Measurements from ENCODE around the gene XPO6.

XPO6 gene

GRCh38 chr16:28202147-28202746 lies 9.5 kb downstream of the XPO6 start:
- H3K36me3 ChIP-seq (replicated peaks), result peaks cover 52% of the 10 kb centered on the region
- peak; percentile 25 for TF ChIP-seq CTCF (IDR thresholded peaks at IDR 0.05; ENCODE audit: low read depth, low read length, missing control alignments)
- in situ Hi-C loops (cut with HindIII; ENCODE audit: low pct_ligation_motif_present, low sequenced_read_pairs), result no loop called here
- no peak overlapping the region for H3K4me3 ChIP-seq (ENCODE audit: low read depth, low read length)
- no peak for DNase-seq
- no peak overlapping the region for H3K27ac ChIP-seq
- no peaks in the 10 kb centered on the region for H3K27me3 ChIP-seq (replicated peaks)

- no peak for DNase-seq
- in situ Hi-C loops (cut with HindIII; ENCODE audit: low pct_ligation_motif_present, low sequenced_read_pairs), result no loop called here
- Histone ChIP-seq H3K27ac (no peak overlapping the region), H3K27me3 (replicated peaks) (no peaks in the 10 kb centered on the region), H3K36me3 (replicated peaks) (peaks cover 44% of the 10 kb centered on the region), H3K4me3 (ENCODE audit: low read depth, low read length) (no peak overlapping the region)
- no peak for TF ChIP-seq CTCF (IDR thresholded peaks at IDR 0.05; ENCODE audit: low read depth, low read length, missing control alignments)
Observed at GRCh38 chr16:28200661-28201060, 11.1 kb downstream of the XPO6 start.

- no peak for DNase-seq
- Histone ChIP-seq H3K27ac (no peak overlapping the region), H3K27me3 (replicated peaks) (no peaks in the 10 kb centered on the region), H3K36me3 (replicated peaks) (peaks cover 10% of the 10 kb centered on the region), H3K4me3 (ENCODE audit: low read depth, low read length) (no peak overlapping the region)
- no peak for TF ChIP-seq CTCF (IDR thresholded peaks at IDR 0.05; ENCODE audit: low read depth, low read length, missing control alignments)
- in situ Hi-C loops (cut with HindIII; ENCODE audit: low pct_ligation_motif_present, low sequenced_read_pairs), result no loop called here
Observed at GRCh38 chr16:28196387-28196987, 15.3 kb downstream of the XPO6 start.

GRCh38 chr16:28195859-28196258 lies 15.9 kb downstream of the XPO6 start:
- peaks cover 7% of the 10 kb centered on the region for H3K36me3 ChIP-seq (replicated peaks)
- no peak overlapping the region for H3K27ac ChIP-seq
- in situ Hi-C loops (cut with HindIII; ENCODE audit: low pct_ligation_motif_present, low sequenced_read_pairs), result no loop called here

GRCh38 chr16:28193530-28194423 lies 18.0 kb downstream of the XPO6 start:
- in situ Hi-C loops (cut with HindIII; ENCODE audit: low pct_ligation_motif_present, low sequenced_read_pairs), result no loop called here
- peak; percentile 80 for DNase-seq
- H3K27me3 ChIP-seq (replicated peaks), result no peaks in the 10 kb centered on the region
- no peak overlapping the region for H3K4me3 ChIP-seq (ENCODE audit: low read depth, low read length)
- peak overlapping the region; percentile 87 for H3K27ac ChIP-seq
- no peaks in the 10 kb centered on the region for H3K36me3 ChIP-seq (replicated peaks)
- no peak for TF ChIP-seq CTCF (IDR thresholded peaks at IDR 0.05; ENCODE audit: low read depth, low read length, missing control alignments)

More at GRCh38 chr16:28195859-28196258, 15.9 kb downstream of the XPO6 start:
- DNase-seq, result no peak
- Histone ChIP-seq H3K27me3 (replicated peaks) (no peaks in the 10 kb centered on the region), H3K4me3 (ENCODE audit: low read depth, low read length) (no peak overlapping the region)
- TF ChIP-seq CTCF (IDR thresholded peaks at IDR 0.05; ENCODE audit: low read depth, low read length, missing control alignments), result no peak

Data from brain microvascular endothelial cell (primary cell).